HL-60 (cell line): Measurements from ENCODE around the gene KIF3A.

ENCODE experiments used
- DNase-seq, 2 experiments: peaks; one replicate each; pipeline ENCODE4 v3.0.0-alpha.2; 2010 to 2020; ENCODE audit warnings: low read depth in 1 of 2, low spot score in 1 of 2
- H3K27ac ChIP-seq: fragments of 250-450 bp; sonication (Bioruptor Pico); replicated peaks from 2 replicates; pipeline ENCODE4 v1.5.1; 2020; ENCODE audit warnings: mild to moderate bottlenecking, moderate library complexity
- H3K27me3 ChIP-seq: fragments of 250-450 bp; sonication (Bioruptor Pico); 2 replicates; pipeline ENCODE4 v1.5.1; 2021; ENCODE audit warnings: mild to moderate bottlenecking, moderate library complexity; ENCODE audit not compliant: insufficient read depth, poor library complexity, severe bottlenecking
- H3K4me3 ChIP-seq: replicated peaks from 2 replicates; pipeline ENCODE4 v1.5.1; 2011; ENCODE audit warnings: mild to moderate bottlenecking, control low read depth, low read length; ENCODE audit not compliant: insufficient read depth
- CTCF ChIP-seq: IDR thresholded peaks from one replicate; pipeline ENCODE4 v1.5.1; 2011; ENCODE audit warnings: low read length, control low read depth, inconsistent platforms; ENCODE audit not compliant: insufficient read depth
- GABPA ChIP-seq: IDR thresholded peaks from 2 replicates; pipeline ENCODE4 v1.6.1; 2012; ENCODE audit warnings: low read depth
- POLR2AphosphoS5 ChIP-seq: IDR thresholded peaks from 2 replicates; pipeline ENCODE4 v1.6.1; 2012; ENCODE audit warnings: low read depth
- REST ChIP-seq: IDR thresholded peaks from 2 replicates; pipeline ENCODE4 v1.6.1; 2012; ENCODE audit warnings: low read depth; ENCODE audit not compliant: insufficient replicate concordance
- SPI1 ChIP-seq: IDR thresholded peaks from 2 replicates; pipeline ENCODE4 v1.6.1; 2012; ENCODE audit warnings: low read depth, mild to moderate bottlenecking, borderline replicate concordance

Gene KIF3A

GRCh38 chr5:132661231-132662003 lies 75.9 kb downstream of the KIF3A start:
- Histone ChIP-seq H3K27ac (no peak overlapping the region), H3K4me3 (no peak overlapping the region), H3K27me3 (no peaks in the 10 kb centered on the region)
- TF ChIP-seq GABPA (no peak), POLR2AphosphoS5 (no peak), CTCF (no peak), SPI1 (no peak), REST (no peak)
- DNase-seq, result no peak

GRCh38 chr5:132659598-132660493 lies 77.5 kb downstream of the KIF3A start:
- no peak for TF ChIP-seq REST
- no peak for TF ChIP-seq GABPA
- no peak for TF ChIP-seq CTCF
- TF ChIP-seq SPI1, result no peak
- TF ChIP-seq POLR2AphosphoS5, result no peak
- no peak for DNase-seq
- H3K27me3 ChIP-seq, result no peaks in the 10 kb centered on the region
- no peak overlapping the region for H3K27ac ChIP-seq
- H3K4me3 ChIP-seq, result no peak overlapping the region

GRCh38 chr5:132658381-132659302 lies 78.7 kb downstream of the KIF3A start:
- no peak overlapping the region for H3K4me3 ChIP-seq
- DNase-seq, result no peak
- TF ChIP-seq GABPA, result no peak
- no peak for TF ChIP-seq SPI1
- TF ChIP-seq POLR2AphosphoS5, result no peak
- no peak for TF ChIP-seq REST
- no peak for TF ChIP-seq CTCF
- no peaks in the 10 kb centered on the region for H3K27me3 ChIP-seq
- no peak overlapping the region for H3K27ac ChIP-seq
